Lung (tissue), 12 donors: ENCODE measurements around the gene TSSC4. TPM values are rescaled to one million over a fixed set of nuclear protein-coding genes. Genes with fewer than 3 reads are reported as not detected.

ENCODE experiments used
- ATAC-seq: fragments of 200-7000 bp; cut with Tn5 transposase; one replicate; pipeline ENCODE4 v1.9.1; 2020; ENCODE audit warnings: moderate number of reproducible peaks; ENCODE audit not compliant: insufficient read depth, low FRiP score
- DNase-seq, 3 donors: peaks; one replicate each; pipeline ENCODE4 v3.0.0-alpha.2; 2013 to 2017
- H3K27ac ChIP-seq, 2 donors: one replicate each; pipeline ENCODE4 v1.5.1; 2013; ENCODE audit warnings: mild to moderate bottlenecking in 2 of 2, moderate library complexity in 2 of 2, control low read depth in 1 of 2, inconsistent platforms in 1 of 2, low read depth in 1 of 2, low read length in 1 of 2
- H3K27me3 ChIP-seq, 3 donors: one replicate each; pipeline ENCODE4 v1.5.1; 2013; ENCODE audit warnings: low read length in 2 of 3; ENCODE audit not compliant: control insufficient read depth in 3 of 3, insufficient read depth in 3 of 3
- H3K36me3 ChIP-seq, 4 donors: one replicate each; pipeline ENCODE4 v1.5.1; 2013; ENCODE audit warnings: low read length in 4 of 4, mild to moderate bottlenecking in 1 of 4, moderate library complexity in 1 of 4; ENCODE audit not compliant: control insufficient read depth in 4 of 4, insufficient read depth in 4 of 4
- H3K4me1 ChIP-seq, 5 donors: one replicate each; pipeline ENCODE4 v1.5.1; 2013; ENCODE audit warnings: low read length in 5 of 5, mild to moderate bottlenecking in 2 of 5, moderate library complexity in 1 of 5; ENCODE audit not compliant: control insufficient read depth in 5 of 5, insufficient read depth in 5 of 5
- H3K4me3 ChIP-seq: one replicate; pipeline ENCODE4 v1.5.1; 2013; ENCODE audit warnings: mild to moderate bottlenecking, control low read depth, moderate library complexity
- H3K9ac ChIP-seq, 2 donors: one replicate each; pipeline ENCODE4 v1.5.1; 2013; ENCODE audit warnings: low read length in 2 of 2, control low read depth in 1 of 2; ENCODE audit not compliant: insufficient read depth in 1 of 2
- H3K9me3 ChIP-seq, 4 donors: one replicate each; pipeline ENCODE4 v1.5.1; 2013; ENCODE audit warnings: low read length in 3 of 4, mild to moderate bottlenecking in 1 of 4, moderate library complexity in 1 of 4; ENCODE audit not compliant: control insufficient read depth in 4 of 4, insufficient read depth in 3 of 4
- CTCF ChIP-seq: IDR thresholded peaks from 2 replicates; pipeline ENCODE4 v1.5.1; 2012; ENCODE audit warnings: mild to moderate bottlenecking; ENCODE audit errors: control extremely low read depth, extremely low read depth
- WGBS, 2 donors: extraction: QIAGEN DNeasy Blood & Tissue Kit; methylation state at CpG; one replicate each; pipeline ENCODE4 v1.1.7; 2013; 5-methylcytosine and 5-hydroxymethylcytosine counted together
- polyA plus RNA-seq, 2 donors: library from polyadenylated mRNA; stranded (reverse); fragments of 200-250 nt; gene quantifications; one replicate each; pipeline ENCODE4 v1.2.1, GENCODE V29; 2013
- total RNA-seq, 2 donors: library from RNA; depleted of rRNA in 1 of 2; stranded (reverse); fragments of >200 nt in 1 of 2; gene quantifications; one replicate each; pipeline ENCODE4 v1.2.1, GENCODE V29; 2014 to 2021
- donor health status: control.
- donor health status: control.
- donor health status: Bipolar disorder and iron deficiency.
- donor health status: healthy.
- donor health status: DM: yes; HTN: yes; CAD: no.

Gene TSSC4
- total and polyA plus RNA-seq, 4 donors = 25.1 to 56.5 (median 49.8) TPM

GRCh38 chr11:2425506-2425905, 25.0 kb downstream of the TSSC4 start:
- no peak overlapping the region for H3K27ac ChIP-seq
- ATAC-seq (no peak), DNase-seq (no peak)
- peaks cover 0 to 2% (median 0%) of the 10 kb centered on the region in 5 donors for H3K4me1 ChIP-seq
- no peaks in the 10 kb centered on the region for H3K36me3 ChIP-seq
- H3K4me3 ChIP-seq = no peak overlapping the region
- no peak for TF ChIP-seq CTCF
- WGBS, 2 donors = 80 to 94% methylated on average over 8 of the region's 8 CpGs
- H3K9me3 ChIP-seq = no peaks in the 10 kb centered on the region
- H3K9ac ChIP-seq = no peak overlapping the region
- no peaks in the 10 kb centered on the region for H3K27me3 ChIP-seq

- no peaks in the 10 kb centered on the region for H3K27me3 ChIP-seq
- H3K9ac ChIP-seq = no peak overlapping the region
- 91 to 93% methylated on average over 13 of the region's 13 CpGs for WGBS, 2 donors
- no peak overlapping the region for H3K4me3 ChIP-seq
- no peaks in the 10 kb centered on the region for H3K4me1 ChIP-seq
- ATAC-seq = no peak
- no peak for DNase-seq
- no peak overlapping the region for H3K27ac ChIP-seq
- H3K9me3 ChIP-seq = no peaks in the 10 kb centered on the region
- no peaks in the 10 kb centered on the region for H3K36me3 ChIP-seq
- TF ChIP-seq CTCF = no peak
Measured at GRCh38 chr11:2426221-2426620, 25.7 kb downstream of the TSSC4 start.

- DNase-seq (no peak), ATAC-seq (no peak)
- TF ChIP-seq CTCF = no peak
- Histone ChIP-seq H3K27ac (no peak overlapping the region), H3K4me1 (no peaks in the 10 kb centered on the region), H3K27me3 (no peaks in the 10 kb centered on the region), H3K9ac (no peak overlapping the region), H3K36me3 (no peaks in the 10 kb centered on the region), H3K4me3 (no peak overlapping the region), H3K9me3 (no peaks in the 10 kb centered on the region)
- 81 to 88% methylated on average over 14 of the region's 14 CpGs for WGBS, 2 donors
Measured at GRCh38 chr11:2426826-2427521, 26.4 kb downstream of the TSSC4 start.
